ENCODE results near the gene OR2G6. TPM values are rescaled to one million over a fixed set of nuclear protein-coding genes. Genes with fewer than 3 reads are reported as not detected.
"Not testable (repeated sequence)": the region's sequence is repeated elsewhere in the genome, so short reads cannot be mapped to it uniquely, and the experiment has no call there.

OR2G6 gene
- total RNA-seq: not detected in 2 replicates

GRCh38 chr1:248507773-248508172, at the start of gene OR2G6:
Gene OR2G6 (plus strand): TSS chr1:248508073. CDS start chr1:248521647, 13,574 bp downstream.
- DNase-seq (ENCODE audit: extremely low read depth, low read depth, low spot score): not testable (repeated sequence)

- DNase-seq (ENCODE audit: extremely low read depth, low read depth, low spot score): not testable (repeated sequence)
These were observed 48.8 kb upstream of the OR2G6 start for GRCh38 chr1:248459117-248459516.

GRCh38 chr1:248471154-248471553, 36.7 kb upstream of the OR2G6 start:
- DNase-seq (ENCODE audit: extremely low read depth, low read depth, low spot score): no peak

GRCh38 chr1:248472111-248472510, 35.8 kb upstream of the OR2G6 start:
- not testable (repeated sequence) for DNase-seq (ENCODE audit: extremely low read depth, low read depth, low spot score)

GRCh38 chr1:248473051-248473450, 34.8 kb upstream of the OR2G6 start, which contains the start of gene OR2T3:
Gene OR2T3 (plus strand): TSS chr1:248473351. CDS start chr1:248473351, 0 bp downstream.
- DNase-seq (ENCODE audit: extremely low read depth, low read depth, low spot score): not testable (repeated sequence)

GRCh38 chr1:248475660-248476059, 32.2 kb upstream of the OR2G6 start:
- DNase-seq (ENCODE audit: extremely low read depth, low read depth, low spot score): not testable (repeated sequence)

GRCh38 chr1:248481686-248482579, 25.9 kb upstream of the OR2G6 start:
- not testable (repeated sequence) for DNase-seq (ENCODE audit: extremely low read depth, low read depth, low spot score)

- DNase-seq (ENCODE audit: extremely low read depth, low read depth, low spot score): not testable (repeated sequence)
These were observed 19.6 kb upstream of the OR2G6 start, which contains the start of gene OR2T5 for GRCh38 chr1:248488289-248488688. Gene OR2T5 (plus strand): TSS chr1:248488589. CDS start chr1:248488589, 0 bp downstream.

- DNase-seq (ENCODE audit: extremely low read depth, low read depth, low spot score): not testable (repeated sequence)
These were observed 11.2 kb upstream of the OR2G6 start for GRCh38 chr1:248496661-248497060.

GRCh38 chr1:248500305-248501035, 7.4 kb upstream of the OR2G6 start:
- not testable (repeated sequence) for DNase-seq (ENCODE audit: extremely low read depth, low read depth, low spot score)

GRCh38 chr1:248510217-248510616, 2.3 kb downstream of the OR2G6 start:
- DNase-seq (ENCODE audit: extremely low read depth, low read depth, low spot score): not testable (repeated sequence)

GRCh38 chr1:248521856-248522255, 14.0 kb downstream of the OR2G6 start:
- DNase-seq (ENCODE audit: extremely low read depth, low read depth, low spot score): no peak

GRCh38 chr1:248537449-248537848, 29.6 kb downstream of the OR2G6 start:
- DNase-seq (ENCODE audit: extremely low read depth, low read depth, low spot score): not testable (repeated sequence)

- not testable (repeated sequence) for DNase-seq (ENCODE audit: extremely low read depth, low read depth, low spot score)
These were observed 39.5 kb downstream of the OR2G6 start for GRCh38 chr1:248547383-248547782.

GRCh38 chr1:248551027-248551426, 43.2 kb downstream of the OR2G6 start:
- not testable (repeated sequence) for DNase-seq (ENCODE audit: extremely low read depth, low read depth, low spot score)

- DNase-seq (ENCODE audit: extremely low read depth, low read depth, low spot score): not testable (repeated sequence)
These were observed 54.8 kb downstream of the OR2G6 start, which contains the start of gene OR2T29 for GRCh38 chr1:248562672-248563071. Gene OR2T29 (minus strand): TSS chr1:248562772. CDS start chr1:248559491, 3,281 bp downstream.

GRCh38 chr1:248565530-248566373, 57.9 kb downstream of the OR2G6 start:
- not testable (repeated sequence) for DNase-seq (ENCODE audit: extremely low read depth, low read depth, low spot score)

GRCh38 chr1:248569049-248569448, 61.2 kb downstream of the OR2G6 start:
- DNase-seq (ENCODE audit: extremely low read depth, low read depth, low spot score): not testable (repeated sequence)

- not testable (repeated sequence) for DNase-seq (ENCODE audit: extremely low read depth, low read depth, low spot score)
These were observed 62.9 kb downstream of the OR2G6 start for GRCh38 chr1:248570811-248571210.

- not testable (repeated sequence) for DNase-seq (ENCODE audit: extremely low read depth, low read depth, low spot score)
These were observed 64.2 kb downstream of the OR2G6 start for GRCh38 chr1:248572049-248572448.
